GM12891 (cell line): ENCODE data around the gene SNX9.

Source experiments
- DNase-seq: peaks from one replicate; pipeline ENCODE4 v3.0.0; 2011; ENCODE audit warnings: low spot score; ENCODE audit not compliant: insufficient read length
- FAIRE-seq: peaks from 2 replicates; lab custom pipeline; 2011; peaks lifted over from hg19 to GRCh38; lab: Jason Lieb, UNC
- PAX5 ChIP-seq: IDR thresholded peaks from 2 replicates; pipeline ENCODE4 v1.6.1; 2011; ENCODE audit warnings: low read length, moderate library complexity, mild to moderate bottlenecking; ENCODE audit not compliant: insufficient read depth, severe bottlenecking
- POLR2A ChIP-seq: IDR thresholded peaks from 2 replicates; pipeline ENCODE4 v1.6.1; 2011; ENCODE audit warnings: low read depth, low read length, control low read depth
- POLR2AphosphoS5 ChIP-seq: IDR thresholded peaks from 2 replicates; pipeline ENCODE4 v1.6.1; 2011; ENCODE audit warnings: low read depth, low read length, control low read depth
- POU2F2 ChIP-seq: IDR thresholded peaks from 2 replicates; pipeline ENCODE4 v1.6.1; 2011; ENCODE audit warnings: low read depth, mild to moderate bottlenecking, control low read depth, low read length, moderate library complexity
- SPI1 ChIP-seq: IDR thresholded peaks from 2 replicates; pipeline ENCODE4 v1.6.1; 2011; ENCODE audit warnings: low read depth, low read length, control low read depth
- TAF1 ChIP-seq: IDR thresholded peaks from 2 replicates; pipeline ENCODE4 v1.6.1; 2011; ENCODE audit warnings: low read depth, low read length, control low read depth

Gene SNX9

GRCh38 chr6:157982563-157983405, 159.7 kb downstream of the SNX9 start:
- DNase-seq, result no peak
- FAIRE-seq, result no peak
- TF ChIP-seq SPI1, result no peak
- TF ChIP-seq POU2F2, result no peak
- TF ChIP-seq POLR2AphosphoS5, result no peak
- TF ChIP-seq POLR2A, result no peak
- no peak for TF ChIP-seq PAX5
- no peak for TF ChIP-seq TAF1

- FAIRE-seq (no peak), DNase-seq (no peak)
- TF ChIP-seq POLR2A, result no peak
- TF ChIP-seq POLR2AphosphoS5, result no peak
- TF ChIP-seq POU2F2, result no peak
- TF ChIP-seq TAF1, result no peak
- TF ChIP-seq SPI1, result no peak
- no peak for TF ChIP-seq PAX5
Observed at GRCh38 chr6:157983406-157984119, 160.5 kb downstream of the SNX9 start.

- TF ChIP-seq PAX5 (no peak), SPI1 (no peak), POLR2AphosphoS5 (no peak), POU2F2 (no peak), POLR2A (no peak), TAF1 (no peak)
- DNase-seq, result no peak
- FAIRE-seq, result no peak
Observed at GRCh38 chr6:157984128-157984527, 161.1 kb downstream of the SNX9 start.

- DNase-seq, result no peak
- TF ChIP-seq POLR2A, result no peak
- no peak for TF ChIP-seq POU2F2
- TF ChIP-seq PAX5, result no peak
- TF ChIP-seq POLR2AphosphoS5, result no peak
- no peak for TF ChIP-seq SPI1
- no peak for TF ChIP-seq TAF1
- no peak for FAIRE-seq
Observed at GRCh38 chr6:157984686-157985225, 161.7 kb downstream of the SNX9 start.

GRCh38 chr6:157985378-157986155, 162.5 kb downstream of the SNX9 start:
- DNase-seq (no peak), FAIRE-seq (no peak)
- no peak for TF ChIP-seq TAF1
- TF ChIP-seq POU2F2, result no peak

- no peak for DNase-seq
- no peak for TF ChIP-seq POLR2A
- TF ChIP-seq PAX5, result no peak
- no peak for TF ChIP-seq SPI1
- no peak for TF ChIP-seq POLR2AphosphoS5
- no peak for TF ChIP-seq TAF1
- TF ChIP-seq POU2F2, result no peak
- FAIRE-seq, result no peak
Observed at GRCh38 chr6:157987788-157988699, 165.0 kb downstream of the SNX9 start.

GRCh38 chr6:157988700-157989063, 165.6 kb downstream of the SNX9 start:
- TF ChIP-seq PAX5, result no peak
- no peak for TF ChIP-seq POU2F2
- TF ChIP-seq POLR2A, result no peak
- no peak for TF ChIP-seq POLR2AphosphoS5
- DNase-seq, result no peak
- FAIRE-seq, result no peak

- TF ChIP-seq SPI1 (no peak), POU2F2 (no peak), TAF1 (no peak), POLR2AphosphoS5 (no peak), POLR2A (no peak), PAX5 (no peak)
- no peak for DNase-seq
- FAIRE-seq, result no peak
Observed at GRCh38 chr6:157989541-157990289, 166.7 kb downstream of the SNX9 start.
